ENCODE measurements around the gene CCL19. TPM values are rescaled to one million over a fixed set of nuclear protein-coding genes. Genes with fewer than 3 reads are reported as not detected.

The CCL19 gene
- total RNA-seq, 1 donor from 2014 or later = not detected

DNA sequence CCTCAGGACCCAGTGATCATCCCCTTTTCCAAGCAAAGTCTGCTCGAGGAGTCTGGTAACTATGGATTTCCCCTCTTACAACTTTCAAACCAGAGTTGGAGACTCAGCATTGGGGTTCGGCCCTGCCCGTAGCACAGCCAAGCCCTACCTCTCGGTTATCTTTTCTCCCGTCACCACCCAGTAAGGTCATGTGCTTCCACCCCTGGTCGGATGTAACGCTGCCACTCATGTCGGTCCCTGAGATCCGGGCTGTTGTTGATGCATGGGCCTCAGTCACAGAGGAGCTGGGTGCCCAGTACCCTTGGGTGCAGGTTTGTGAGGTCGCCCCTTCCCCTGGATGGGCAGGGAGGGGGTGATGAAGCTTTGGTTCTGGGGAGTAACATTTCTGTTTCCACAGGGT, 43.4 kb downstream of the CCL19 start:
- Mint-ChIP-seq H3K4me1 (peaks cover 51% of the 10 kb centered on the region), H3K4me3 (peak overlapping the region; percentile 95), H3K27ac (ENCODE audit: unreplicated experiment) (no peak overlapping the region), H3K9me3 (no peaks in the 10 kb centered on the region), H3K36me3 (ENCODE audit: low read depth) (peaks cover 10% of the 10 kb centered on the region), H3K27me3 (ENCODE audit: low read depth) (no peaks in the 10 kb centered on the region)
- TF ChIP-seq, protein P1, sequence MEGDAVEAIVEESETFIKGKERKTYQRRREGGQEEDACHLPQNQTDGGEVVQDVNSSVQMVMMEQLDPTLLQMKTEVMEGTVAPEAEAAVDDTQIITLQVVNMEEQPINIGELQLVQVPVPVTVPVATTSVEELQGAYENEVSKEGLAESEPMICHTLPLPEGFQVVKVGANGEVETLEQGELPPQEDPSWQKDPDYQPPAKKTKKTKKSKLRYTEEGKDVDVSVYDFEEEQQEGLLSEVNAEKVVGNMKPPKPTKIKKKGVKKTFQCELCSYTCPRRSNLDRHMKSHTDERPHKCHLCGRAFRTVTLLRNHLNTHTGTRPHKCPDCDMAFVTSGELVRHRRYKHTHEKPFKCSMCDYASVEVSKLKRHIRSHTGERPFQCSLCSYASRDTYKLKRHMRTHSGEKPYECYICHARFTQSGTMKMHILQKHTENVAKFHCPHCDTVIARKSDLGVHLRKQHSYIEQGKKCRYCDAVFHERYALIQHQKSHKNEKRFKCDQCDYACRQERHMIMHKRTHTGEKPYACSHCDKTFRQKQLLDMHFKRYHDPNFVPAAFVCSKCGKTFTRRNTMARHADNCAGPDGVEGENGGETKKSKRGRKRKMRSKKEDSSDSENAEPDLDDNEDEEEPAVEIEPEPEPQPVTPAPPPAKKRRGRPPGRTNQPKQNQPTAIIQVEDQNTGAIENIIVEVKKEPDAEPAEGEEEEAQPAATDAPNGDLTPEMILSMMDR (conservative IDR thresholded peaks at IDR 0.05) = no peak
- no peak for DNase-seq (ENCODE audit: low read depth, low spot score)

DNA sequence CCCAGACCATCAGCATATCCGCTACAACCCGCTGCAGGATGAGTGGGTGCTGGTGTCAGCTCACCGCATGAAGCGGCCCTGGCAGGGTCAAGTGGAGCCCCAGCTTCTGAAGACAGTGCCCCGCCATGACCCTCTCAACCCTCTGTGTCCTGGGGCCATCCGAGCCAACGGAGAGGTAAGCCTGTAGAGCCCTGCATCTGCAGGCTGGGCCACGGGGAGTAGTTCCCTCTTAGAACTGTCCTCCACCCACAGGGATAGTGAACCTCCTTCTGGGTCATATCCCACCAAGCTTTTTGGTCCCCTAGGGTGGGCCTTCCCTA, 44.0 kb downstream of the CCL19 start:
- peaks cover 10% of the 10 kb centered on the region for H3K36me3 Mint-ChIP-seq (ENCODE audit: low read depth)
- peak overlapping the region; percentile 95 for H3K4me3 Mint-ChIP-seq
- peaks cover 45% of the 10 kb centered on the region for H3K4me1 Mint-ChIP-seq
- TF ChIP-seq, protein P1 (conservative IDR thresholded peaks at IDR 0.05) = no peak
- no peaks in the 10 kb centered on the region for H3K9me3 Mint-ChIP-seq
- H3K27ac Mint-ChIP-seq (ENCODE audit: unreplicated experiment) = peak overlapping the region; percentile 35
- no peaks in the 10 kb centered on the region for H3K27me3 Mint-ChIP-seq (ENCODE audit: low read depth)
- DNase-seq (ENCODE audit: low read depth, low spot score) = no peak

DNA sequence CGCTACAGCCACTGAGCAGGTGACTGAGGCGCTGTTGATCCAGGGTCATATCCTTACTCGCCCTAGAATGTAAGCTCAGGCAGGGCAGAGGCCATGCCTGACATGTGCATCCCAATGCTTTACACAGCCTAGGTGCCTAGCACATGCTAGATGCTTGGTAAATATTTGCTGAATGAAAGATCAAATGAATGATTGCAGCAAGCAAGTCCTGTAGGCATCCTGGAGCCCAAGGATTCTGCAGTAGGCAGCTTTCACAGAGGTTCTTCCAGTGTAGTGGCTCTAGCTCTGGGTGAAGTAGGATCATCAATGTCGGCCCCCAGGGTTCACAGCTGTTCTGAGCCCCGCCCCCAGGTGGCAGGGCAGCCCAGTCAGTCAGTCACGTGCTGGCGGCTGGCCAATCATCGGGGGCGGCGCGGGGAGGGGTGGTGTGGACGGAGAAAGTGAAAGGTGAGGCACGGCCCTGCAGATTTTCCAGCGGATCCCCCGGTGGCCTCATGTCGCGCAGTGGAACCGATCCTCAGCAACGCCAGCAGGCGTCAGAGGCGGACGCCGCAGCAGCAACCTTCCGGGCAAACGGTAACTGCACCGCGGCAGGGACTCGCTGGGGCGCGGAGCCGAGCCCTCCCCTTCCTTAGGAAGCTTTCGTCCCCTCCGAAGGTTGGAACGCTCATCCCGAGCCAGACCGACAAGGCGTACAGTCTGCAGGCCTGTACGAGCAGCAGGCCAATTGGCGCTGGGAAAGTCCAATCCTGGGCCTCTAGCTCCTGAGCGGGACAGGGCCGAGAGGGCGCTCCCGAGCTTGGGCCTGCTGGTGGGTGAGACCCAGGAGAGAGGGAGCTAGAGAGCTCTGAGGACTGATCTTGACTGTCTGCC, 44.6 kb downstream of the CCL19 start, which contains the start of gene GALT:
TSS of gene GALT (plus strand) at position 465 of the 873 bp plus-strand sequence. CDS start at position 495, 30 bp downstream.
- TF ChIP-seq, protein P1 (conservative IDR thresholded peaks at IDR 0.05) = peak; percentile 53
- peak; percentile 93 for DNase-seq (ENCODE audit: low read depth, low spot score)
- Mint-ChIP-seq H3K27me3 (ENCODE audit: low read depth) (no peaks in the 10 kb centered on the region), H3K36me3 (ENCODE audit: low read depth) (peaks cover 10% of the 10 kb centered on the region), H3K27ac (ENCODE audit: unreplicated experiment) (peak within 1 kb of the TSS; percentile 71), H3K4me1 (peaks cover 40% of the 10 kb centered on the region), H3K4me3 (peak within 1 kb of the TSS; percentile 95), H3K9me3 (peaks cover under 1% of the 10 kb centered on the region)

DNA sequence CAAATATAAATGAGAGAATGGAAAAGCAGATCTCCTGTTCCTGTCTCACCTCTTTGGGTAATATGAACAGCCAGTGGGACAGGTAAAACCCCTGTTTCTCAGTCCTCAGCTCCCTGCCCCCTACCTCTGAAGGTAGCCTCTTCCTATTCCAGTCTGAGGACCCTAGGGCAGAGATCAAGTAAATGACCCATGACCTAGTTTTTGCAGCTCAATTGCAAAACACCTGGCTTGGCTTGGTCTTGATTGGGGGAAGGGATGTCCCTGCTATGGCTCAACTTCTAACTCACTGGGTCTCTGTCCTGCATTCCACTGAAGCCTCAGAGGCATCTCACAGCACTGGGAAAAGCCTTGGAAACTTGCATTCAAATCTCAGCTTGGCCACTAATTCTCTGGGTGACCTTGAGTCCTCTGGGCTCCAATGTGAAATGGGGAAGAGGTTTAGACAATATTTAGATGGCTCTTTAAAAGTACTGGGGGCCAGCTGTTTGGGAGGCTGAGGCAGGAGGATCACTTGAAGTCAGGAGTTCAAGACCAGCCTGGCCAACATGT, 46.2 kb downstream of the CCL19 start:
- TF ChIP-seq, protein P1 (conservative IDR thresholded peaks at IDR 0.05) = no peak
- H3K27ac Mint-ChIP-seq (ENCODE audit: unreplicated experiment) = no peak overlapping the region

DNA sequence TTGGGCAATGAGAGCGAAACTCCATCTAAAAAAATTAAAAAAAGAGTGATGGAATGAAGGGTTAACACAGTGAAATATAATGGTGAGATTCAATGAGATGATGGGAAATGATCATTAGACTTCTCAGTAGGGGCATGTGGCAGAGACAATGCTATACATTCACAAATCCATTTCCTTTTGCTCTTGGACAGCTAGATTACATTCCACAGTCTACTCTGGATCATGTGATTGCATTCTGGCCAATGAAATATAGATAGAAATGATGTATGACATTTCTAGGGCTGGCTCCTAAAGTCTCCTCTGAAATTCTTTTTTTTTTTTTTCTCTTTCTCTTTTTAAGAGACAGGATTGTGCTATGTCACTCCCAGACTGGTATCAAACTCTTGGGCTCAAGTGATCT, 48.4 kb downstream of the CCL19 start:
- Mint-ChIP-seq H3K27ac (ENCODE audit: unreplicated experiment) (no peak overlapping the region), H3K9me3 (peaks cover 2% of the 10 kb centered on the region), H3K36me3 (ENCODE audit: low read depth) (no peaks in the 10 kb centered on the region), H3K4me1 (peaks cover 33% of the 10 kb centered on the region), H3K4me3 (peak overlapping the region; percentile 57), H3K27me3 (ENCODE audit: low read depth) (no peaks in the 10 kb centered on the region)
- TF ChIP-seq, protein P1 (conservative IDR thresholded peaks at IDR 0.05) = no peak
- DNase-seq (ENCODE audit: low read depth, low spot score) = no peak

More for the DNA sequence above, 46.2 kb downstream of the CCL19 start:
- H3K4me3 Mint-ChIP-seq = peak overlapping the region; percentile 59
- peaks cover 2% of the 10 kb centered on the region for H3K9me3 Mint-ChIP-seq
- H3K27me3 Mint-ChIP-seq (ENCODE audit: low read depth) = no peaks in the 10 kb centered on the region
- H3K36me3 Mint-ChIP-seq (ENCODE audit: low read depth) = peaks cover 10% of the 10 kb centered on the region
- H3K4me1 Mint-ChIP-seq = peaks cover 34% of the 10 kb centered on the region
- DNase-seq (ENCODE audit: low read depth, low spot score) = no peak

Other genes starting within 250 kb of the CCL19 start
- gene FAM219A, start 232.7 kb downstream of the CCL19 start, total RNA-seq = 20.6 and 20.9 TPM in 2 replicates
- gene DNAI1, start 232.5 kb downstream of the CCL19 start, total RNA-seq = 1.5 and 1.9 TPM in 2 replicates
- 12.0 and 13.2 TPM in 2 replicates for gene ENHO, start 168.3 kb downstream of the CCL19 start, total RNA-seq
- gene CNTFR, start 101.6 kb downstream of the CCL19 start, total RNA-seq = 112 and 115 TPM in 2 replicates
- 22.7 and 23.8 TPM in 2 replicates for gene RPP25L, start 79.2 kb downstream of the CCL19 start, total RNA-seq
- gene DCTN3, start 70.8 kb downstream of the CCL19 start, total RNA-seq = 92.1 and 102 TPM in 2 replicates
- 0.68 TPM in 1 of 2 replicates, not detected in the other for gene ARID3C, start 62.2 kb downstream of the CCL19 start, total RNA-seq
- 107 and 108 TPM in 2 replicates for gene SIGMAR1, start 53.5 kb downstream of the CCL19 start, total RNA-seq
- gene GALT, start 44.6 kb downstream of the CCL19 start, total RNA-seq = 51.8 and 58.0 TPM in 2 replicates
- gene IL11RA, start 39.1 kb downstream of the CCL19 start, total RNA-seq = 15.4 and 18.0 TPM in 2 replicates
- gene CCL27, start 28.6 kb downstream of the CCL19 start, total RNA-seq = 0.86 TPM in 1 of 2 replicates, not detected in the other
- not detected in 2 replicates for gene CCL21, start 18.9 kb upstream of the CCL19 start, total RNA-seq